ENCODE measurements around the gene UBXN6. TPM values are rescaled to one million over a fixed set of nuclear protein-coding genes. Genes with fewer than 3 reads are reported as not detected.
A peak's percentile ranks its signal among the peaks of the same experiment; 100 is the strongest.

UBXN6 gene
- total RNA-seq, 2 experiments from 2014 or later, result 36.2 to 44.6 TPM

DNA sequence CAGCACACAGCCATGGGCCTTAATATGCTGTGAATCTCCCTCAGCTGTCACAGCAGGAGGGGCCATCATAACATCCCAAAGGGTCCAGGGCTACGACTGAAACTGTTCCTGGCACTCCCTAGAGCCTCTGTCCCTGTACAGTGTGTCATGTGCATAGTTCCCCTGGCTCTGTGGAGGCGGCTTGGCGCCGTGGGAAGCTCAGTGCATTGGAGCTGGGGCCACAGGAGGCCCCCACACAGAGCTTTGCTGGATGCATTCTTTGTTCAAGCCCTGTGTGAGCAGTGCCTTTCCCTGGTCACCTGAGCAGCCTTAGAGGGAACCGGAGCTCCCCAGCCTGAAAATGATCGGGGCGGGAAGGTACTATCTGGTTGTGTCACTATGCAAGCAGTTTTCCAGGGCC, 21.4 kb downstream of the UBXN6 start:
- DNase-seq, result no peak
- ChIA-PET POLR2A (interaction anchor here (0.6 kb wide), 1 partner anchor 25 kb away, joined by 4 read pairs; no protein-coding TSS in a partner anchor), CTCF (no interaction called here)
- no peaks in the 10 kb centered on the region for H3K9me3 Mint-ChIP-seq
- no peaks in the 10 kb centered on the region for H3K4me1 Mint-ChIP-seq
- no peak overlapping the region for H3K27ac Mint-ChIP-seq
- H3K4me3 Mint-ChIP-seq, result no peak overlapping the region
- no peaks in the 10 kb centered on the region for H3K27me3 Mint-ChIP-seq
- peaks cover 23% of the 10 kb centered on the region for H3K36me3 Mint-ChIP-seq (ENCODE audit: low read depth)

DNA sequence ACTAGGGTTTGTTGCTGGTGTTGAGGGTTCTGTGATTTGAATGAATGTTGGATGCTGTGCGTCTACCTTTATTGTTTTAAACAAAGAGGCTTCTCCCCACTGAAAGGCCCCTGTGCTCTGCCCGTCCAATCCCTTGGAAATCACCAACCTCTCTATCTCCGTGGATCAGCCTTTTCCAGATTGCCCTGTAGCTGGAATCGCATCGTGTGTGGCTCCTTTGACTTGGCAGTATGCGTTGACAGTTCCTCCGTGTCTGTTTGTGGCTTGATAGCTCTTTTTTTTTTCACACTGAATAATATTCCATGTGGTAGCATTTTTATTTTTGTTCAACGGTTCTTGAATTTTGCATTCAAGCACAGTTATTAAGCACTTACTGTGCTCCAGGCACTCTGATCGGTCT, 23.2 kb downstream of the UBXN6 start:
- H3K4me3 Mint-ChIP-seq, result no peak overlapping the region
- H3K4me1 Mint-ChIP-seq, result no peaks in the 10 kb centered on the region
- peaks cover 32% of the 10 kb centered on the region for H3K36me3 Mint-ChIP-seq (ENCODE audit: low read depth)
- no peak overlapping the region for H3K27ac Mint-ChIP-seq
- ChIA-PET CTCF (interaction anchor here (0.6 kb wide), 1 partner anchor 24 kb away, joined by 4 read pairs; no protein-coding TSS in a partner anchor), POLR2A (no interaction called here)
- no peaks in the 10 kb centered on the region for H3K27me3 Mint-ChIP-seq
- no peak for DNase-seq
- H3K9me3 Mint-ChIP-seq, result no peaks in the 10 kb centered on the region

DNA sequence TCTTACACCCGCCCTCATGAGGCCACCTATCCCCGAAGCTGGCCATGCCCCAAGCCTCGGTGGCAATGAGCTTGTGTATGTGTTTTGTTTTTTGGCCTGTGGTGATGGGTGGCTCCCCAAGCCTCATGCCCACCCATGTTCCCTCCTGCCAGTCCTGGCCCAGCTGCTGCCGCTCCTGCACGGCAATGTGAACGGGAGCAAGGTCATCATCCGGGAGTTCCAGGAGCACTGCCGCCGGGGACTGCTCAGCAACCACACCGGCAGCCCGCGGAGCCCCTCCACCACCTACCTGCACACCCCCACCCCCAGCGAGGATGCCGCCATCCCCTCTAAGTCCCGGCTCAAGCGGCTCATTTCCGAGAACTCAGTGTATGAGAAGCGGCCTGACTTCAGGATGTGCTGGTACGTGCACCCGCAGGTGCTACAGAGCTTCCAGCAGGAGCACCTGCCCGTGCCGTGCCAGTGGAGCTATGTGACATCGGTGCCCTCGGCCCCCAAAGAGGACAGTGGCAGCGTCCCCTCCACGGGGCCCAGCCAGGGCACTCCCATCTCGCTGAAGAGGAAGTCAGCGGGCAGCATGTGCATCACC, 24.6 kb downstream of the UBXN6 start:
- H3K27me3 Mint-ChIP-seq, result no peaks in the 10 kb centered on the region
- no peak overlapping the region for H3K27ac Mint-ChIP-seq
- POLR2A ChIA-PET, result no interaction called here
- peaks cover 40% of the 10 kb centered on the region for H3K36me3 Mint-ChIP-seq (ENCODE audit: low read depth)
- CTCF ChIA-PET, result no interaction called here
- no peaks in the 10 kb centered on the region for H3K9me3 Mint-ChIP-seq
- no peaks in the 10 kb centered on the region for H3K4me1 Mint-ChIP-seq
- H3K4me3 Mint-ChIP-seq, result no peak overlapping the region
- DNase-seq, result no peak

DNA sequence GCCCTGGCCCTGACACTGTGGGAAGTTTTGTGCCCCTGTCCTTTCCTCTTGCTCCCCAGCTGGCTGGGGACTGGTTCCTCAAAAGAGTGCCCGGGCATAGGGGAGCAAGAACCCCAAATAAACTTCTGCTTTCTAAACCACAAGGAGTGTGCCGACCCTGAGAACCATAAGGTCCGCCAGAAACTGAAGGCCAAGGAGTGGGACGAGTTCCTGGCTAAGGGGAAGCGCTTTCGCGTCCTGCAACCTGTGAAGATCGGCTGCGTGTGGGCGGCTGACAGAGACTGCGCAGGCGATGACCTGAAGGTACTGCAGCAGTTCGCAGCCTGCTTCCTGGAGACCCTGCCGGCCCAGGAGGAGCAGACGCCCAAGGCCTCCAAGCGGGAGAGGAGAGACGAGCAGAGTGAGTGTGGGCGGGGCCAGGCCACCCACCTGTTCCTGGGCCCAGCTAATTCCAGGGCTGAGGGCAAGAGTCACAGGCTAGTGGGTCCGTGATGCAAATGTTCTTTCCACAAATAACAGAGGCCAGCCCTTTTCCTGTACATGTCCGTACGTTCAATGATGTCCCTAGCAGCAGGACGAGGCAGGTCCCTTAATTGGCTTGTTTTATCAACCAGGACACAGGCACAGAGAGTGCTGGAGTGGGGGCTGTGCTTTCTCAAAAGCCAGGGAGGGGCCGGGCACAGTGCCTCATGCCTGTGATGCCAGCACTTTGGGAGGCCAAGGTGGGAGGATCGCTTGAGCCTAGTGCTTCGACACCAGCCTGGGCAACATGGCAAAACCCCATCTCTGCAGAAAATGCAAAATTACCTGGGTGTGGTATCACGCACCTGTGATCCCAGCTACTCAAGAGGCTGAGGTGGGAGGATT, 25.6 kb downstream of the UBXN6 start:
- no peaks in the 10 kb centered on the region for H3K4me1 Mint-ChIP-seq
- H3K4me3 Mint-ChIP-seq, result no peak overlapping the region
- H3K9me3 Mint-ChIP-seq, result no peaks in the 10 kb centered on the region
- no peaks in the 10 kb centered on the region for H3K27me3 Mint-ChIP-seq
- DNase-seq, result no peak
- H3K27ac Mint-ChIP-seq, result no peak overlapping the region
- ChIA-PET POLR2A (no interaction called here), CTCF (no interaction called here)
- H3K36me3 Mint-ChIP-seq (ENCODE audit: low read depth), result peaks cover 40% of the 10 kb centered on the region

DNA sequence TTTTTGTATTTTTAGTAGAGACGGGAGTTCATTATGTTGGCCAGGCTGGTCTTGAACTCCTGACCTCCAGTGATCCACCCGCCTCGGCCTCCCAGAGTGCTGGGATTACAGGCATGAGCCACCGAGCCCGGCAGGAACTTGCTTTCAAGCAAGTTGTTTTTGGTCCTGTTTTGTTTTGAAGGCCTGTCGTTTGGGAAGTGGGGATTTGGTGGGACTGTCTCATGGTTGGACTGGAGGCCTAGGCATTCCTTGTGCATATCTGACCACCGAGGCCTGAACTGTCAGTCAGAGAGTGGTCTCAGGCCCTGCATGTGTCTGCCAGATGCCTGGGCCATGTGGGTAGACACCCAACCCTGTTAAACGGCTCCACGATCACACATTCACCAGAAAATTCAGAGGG, 26.3 kb downstream of the UBXN6 start:
- Mint-ChIP-seq H3K27me3 (no peaks in the 10 kb centered on the region), H3K36me3 (ENCODE audit: low read depth) (peaks cover 40% of the 10 kb centered on the region), H3K4me1 (no peaks in the 10 kb centered on the region), H3K27ac (no peak overlapping the region), H3K9me3 (no peaks in the 10 kb centered on the region), H3K4me3 (no peak overlapping the region)
- POLR2A ChIA-PET, result no interaction called here
- CTCF ChIA-PET, result no interaction called here
- no peak for DNase-seq

DNA sequence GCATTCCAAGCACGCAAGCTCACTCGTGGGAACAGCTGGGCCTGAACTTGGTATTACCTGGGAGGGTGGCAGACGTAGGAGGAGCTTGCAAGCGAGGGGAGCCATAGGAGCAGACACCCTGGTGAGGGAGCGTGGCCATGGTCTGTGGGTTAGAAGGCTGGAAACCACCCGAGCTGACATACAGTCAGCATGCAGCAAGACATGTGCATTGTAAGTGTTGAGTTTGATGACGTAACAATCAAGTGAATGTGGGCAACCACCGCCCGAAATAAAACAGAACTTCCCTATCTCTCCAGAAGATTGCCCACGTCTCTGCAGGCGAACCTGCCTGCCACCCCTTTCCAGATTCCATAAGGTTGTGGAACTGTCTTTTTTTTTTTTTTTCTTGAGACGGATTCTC, 26.8 kb downstream of the UBXN6 start:
- no peak overlapping the region for H3K27ac Mint-ChIP-seq
- POLR2A ChIA-PET, result no interaction called here
- no peak overlapping the region for H3K4me3 Mint-ChIP-seq
- no peaks in the 10 kb centered on the region for H3K9me3 Mint-ChIP-seq
- DNase-seq, result no peak
- CTCF ChIA-PET, result no interaction called here
- no peaks in the 10 kb centered on the region for H3K27me3 Mint-ChIP-seq
- peaks cover 44% of the 10 kb centered on the region for H3K36me3 Mint-ChIP-seq (ENCODE audit: low read depth)
- no peaks in the 10 kb centered on the region for H3K4me1 Mint-ChIP-seq

DNA sequence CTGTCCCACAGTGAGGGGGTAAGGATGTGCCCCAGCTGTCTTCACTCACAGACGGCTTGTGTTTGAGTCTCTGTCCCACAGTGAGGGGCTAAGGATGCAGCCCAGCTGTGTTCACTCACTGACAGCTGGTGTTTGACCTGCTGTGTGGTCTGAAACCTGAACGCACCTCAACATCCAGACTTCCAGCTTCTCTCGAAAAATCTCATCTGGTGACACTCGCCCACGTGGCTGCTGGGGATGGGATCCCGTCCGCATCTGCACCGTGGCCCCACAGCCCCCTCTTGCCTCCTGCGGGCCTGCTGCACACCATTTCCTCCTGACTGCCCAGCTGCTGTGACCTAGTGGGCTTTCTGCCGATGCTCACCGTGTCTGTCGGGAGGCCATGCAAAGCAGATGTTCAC, 27.8 kb downstream of the UBXN6 start:
- Mint-ChIP-seq H3K4me1 (no peaks in the 10 kb centered on the region), H3K9me3 (no peaks in the 10 kb centered on the region), H3K27ac (no peak overlapping the region), H3K27me3 (no peaks in the 10 kb centered on the region), H3K36me3 (ENCODE audit: low read depth) (peaks cover 47% of the 10 kb centered on the region), H3K4me3 (no peak overlapping the region)
- ChIA-PET CTCF (interaction anchor here (2.0 kb wide), 1 partner anchor 13 kb away, joined by 5 read pairs; no protein-coding TSS in a partner anchor), POLR2A (no interaction called here)
- DNase-seq, result no peak

DNA sequence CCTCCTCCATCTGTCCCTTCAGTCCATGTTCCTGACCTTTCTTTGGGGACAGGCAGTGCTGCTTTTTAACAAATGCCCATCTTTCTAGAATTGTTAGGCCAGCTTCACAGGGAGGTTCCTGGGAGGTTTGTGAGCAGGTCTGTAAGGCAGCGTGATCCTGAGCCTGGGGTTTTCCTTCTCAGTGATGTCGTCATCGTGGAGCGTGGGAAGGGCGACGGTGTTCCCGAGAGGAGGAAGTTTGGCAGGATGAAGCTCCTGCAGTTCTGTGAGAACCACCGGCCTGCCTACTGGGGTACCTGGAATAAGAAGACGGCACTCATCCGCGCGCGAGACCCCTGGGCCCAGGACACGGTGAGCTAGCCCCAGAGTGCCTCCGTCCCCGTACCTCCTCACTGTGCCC, 28.3 kb downstream of the UBXN6 start:
- Mint-ChIP-seq H3K9me3 (no peaks in the 10 kb centered on the region), H3K27me3 (no peaks in the 10 kb centered on the region), H3K36me3 (ENCODE audit: low read depth) (peaks cover 42% of the 10 kb centered on the region), H3K4me1 (no peaks in the 10 kb centered on the region), H3K4me3 (no peak overlapping the region), H3K27ac (no peak overlapping the region)
- DNase-seq, result no peak
- ChIA-PET POLR2A (no interaction called here), CTCF (interaction anchor here (1.0 to 2.0 kb wide), 2 partner anchors 12 to 15 kb away, joined by 3 to 5 read pairs; no protein-coding TSS in a partner anchor)

DNA sequence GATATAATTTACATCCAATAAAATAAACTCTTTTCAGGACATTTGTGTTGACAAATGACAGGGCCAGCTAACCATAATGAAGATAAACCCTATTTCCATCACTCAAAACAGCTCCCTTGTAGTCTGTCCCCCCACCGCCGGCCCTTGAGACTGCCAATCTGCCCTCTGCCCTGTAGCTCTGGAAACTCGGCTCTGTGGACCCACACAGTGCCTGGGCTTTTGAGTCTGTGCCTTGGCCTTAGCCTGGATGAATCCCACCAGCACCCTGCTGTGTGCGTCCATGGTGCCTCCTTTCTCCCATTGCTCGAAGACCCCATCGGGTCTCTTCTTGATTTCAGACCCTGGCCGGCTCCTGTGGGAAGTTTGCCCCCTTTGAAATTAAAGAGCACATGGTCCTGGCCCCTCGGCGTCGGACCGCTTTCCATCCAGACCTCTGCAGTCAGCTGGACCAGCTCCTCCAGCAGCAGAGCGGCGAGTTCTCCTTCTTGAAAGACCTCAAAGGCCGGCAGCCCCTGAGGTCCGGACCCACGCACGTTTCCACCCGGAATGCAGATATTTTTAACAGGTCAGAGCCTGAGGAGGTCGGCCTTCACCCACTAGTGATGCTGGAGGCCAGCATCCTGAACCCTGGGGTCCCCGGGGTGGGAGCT, 29.1 kb downstream of the UBXN6 start:
- DNase-seq, result no peak
- POLR2A ChIA-PET, result no interaction called here
- no peak overlapping the region for H3K27ac Mint-ChIP-seq
- peaks cover 46% of the 10 kb centered on the region for H3K36me3 Mint-ChIP-seq (ENCODE audit: low read depth)
- H3K4me1 Mint-ChIP-seq, result peaks cover 5% of the 10 kb centered on the region
- H3K27me3 Mint-ChIP-seq, result no peaks in the 10 kb centered on the region
- no peaks in the 10 kb centered on the region for H3K9me3 Mint-ChIP-seq
- CTCF ChIA-PET, result interaction anchor here (1.0 to 2.0 kb wide), 2 partner anchors 11 to 15 kb away, joined by 3 to 5 read pairs; no protein-coding TSS in a partner anchor
- no peak overlapping the region for H3K4me3 Mint-ChIP-seq

DNA sequence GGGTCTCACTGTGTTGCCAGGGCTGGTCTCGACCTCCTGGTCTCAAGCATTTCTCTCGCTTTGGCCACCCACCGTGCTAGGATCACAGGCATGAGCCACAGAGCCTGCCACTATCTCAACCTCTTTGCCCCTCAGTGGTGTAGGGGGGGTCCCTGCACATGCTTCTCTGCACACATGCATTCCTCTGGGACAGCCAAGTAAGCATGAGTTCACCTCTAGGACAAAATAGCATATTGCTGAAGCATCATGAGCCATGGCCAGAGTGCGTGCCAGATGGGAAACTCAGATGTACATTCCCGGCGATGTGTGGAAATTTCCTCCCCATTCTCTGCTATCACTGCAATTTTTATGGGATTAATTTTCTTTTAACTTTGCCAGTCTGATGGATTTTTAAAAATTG, 32.1 kb downstream of the UBXN6 start:
- peaks cover 11% of the 10 kb centered on the region for H3K4me1 Mint-ChIP-seq
- H3K9me3 Mint-ChIP-seq, result no peaks in the 10 kb centered on the region
- no peaks in the 10 kb centered on the region for H3K27me3 Mint-ChIP-seq
- CTCF ChIA-PET, result no interaction called here
- DNase-seq, result no peak
- POLR2A ChIA-PET, result no interaction called here
- peak overlapping the region; percentile 14 for H3K27ac Mint-ChIP-seq
- no peak overlapping the region for H3K4me3 Mint-ChIP-seq
- H3K36me3 Mint-ChIP-seq (ENCODE audit: low read depth), result peaks cover 45% of the 10 kb centered on the region

DNA sequence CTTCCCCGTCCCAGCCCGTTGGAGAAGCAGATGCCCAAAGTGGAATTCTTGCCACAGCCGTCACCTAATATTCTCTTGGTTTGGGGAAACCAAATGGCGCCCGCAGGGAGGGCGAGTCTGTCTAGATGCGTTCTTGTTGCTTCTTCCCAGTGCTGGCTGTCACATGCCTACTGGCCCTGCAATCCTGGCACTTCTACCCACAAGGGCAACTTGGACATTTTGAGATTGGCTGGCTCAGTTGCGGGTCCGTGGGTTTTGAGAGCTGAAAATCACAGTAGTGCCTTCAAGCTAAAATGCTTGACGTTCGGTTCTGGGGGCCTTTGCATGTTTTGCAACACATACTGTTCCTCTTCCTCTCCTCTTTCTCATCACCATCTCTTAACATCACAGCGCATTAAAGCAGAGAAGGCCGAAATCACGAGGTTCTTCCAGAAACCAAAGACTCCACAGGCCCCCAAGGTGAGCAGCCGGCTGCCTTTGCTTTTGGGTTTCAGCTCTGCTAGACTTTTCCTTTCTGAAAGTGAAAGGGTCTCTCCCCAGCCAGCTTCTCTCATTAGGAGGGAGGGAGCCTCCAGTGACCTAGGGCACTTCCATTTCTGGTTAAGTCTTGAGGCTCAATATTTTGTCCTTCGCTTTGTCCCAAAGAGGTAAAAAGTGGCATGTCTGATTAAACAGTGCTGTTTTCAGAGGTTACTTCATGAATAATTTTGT, 34.0 kb downstream of the UBXN6 start:
- ChIA-PET POLR2A (no interaction called here), CTCF (no interaction called here)
- Mint-ChIP-seq H3K27ac (peak overlapping the region; percentile 17), H3K4me3 (no peak overlapping the region), H3K4me1 (peaks cover 11% of the 10 kb centered on the region), H3K36me3 (ENCODE audit: low read depth) (peaks cover 34% of the 10 kb centered on the region), H3K9me3 (no peaks in the 10 kb centered on the region), H3K27me3 (no peaks in the 10 kb centered on the region)
- no peak for DNase-seq

DNA sequence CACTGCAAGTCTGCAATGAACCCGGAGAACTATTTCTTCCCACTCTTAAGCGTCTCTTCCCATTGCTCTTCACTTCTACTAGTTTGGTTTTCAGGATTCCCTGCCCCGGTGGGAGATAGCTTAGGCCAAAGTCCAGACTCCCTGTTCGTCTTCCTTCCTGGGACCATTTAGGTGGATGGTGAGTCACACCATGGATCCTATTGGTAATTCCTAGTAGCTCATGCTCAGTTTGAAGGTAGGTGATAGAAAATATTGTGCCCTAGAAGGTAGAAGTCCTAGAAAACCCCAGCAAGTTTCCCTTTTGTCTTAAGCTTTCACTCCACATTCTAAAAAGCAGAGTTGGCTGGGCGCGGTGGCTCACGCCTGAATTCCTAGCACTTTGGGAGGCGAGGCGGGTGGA, 41.3 kb downstream of the UBXN6 start:
- POLR2A ChIA-PET, result no interaction called here
- no peak overlapping the region for H3K4me3 Mint-ChIP-seq
- no peaks in the 10 kb centered on the region for H3K27me3 Mint-ChIP-seq
- no peaks in the 10 kb centered on the region for H3K4me1 Mint-ChIP-seq
- DNase-seq, result no peak
- CTCF ChIA-PET, result interaction anchor here (1.7 to 9.5 kb wide), 2 partner anchors 13 to 15 kb away, joined by 5 to 52 read pairs; partner anchors contain the start of genes CHAF1A and SH3GL1
- H3K9me3 Mint-ChIP-seq, result no peaks in the 10 kb centered on the region
- H3K27ac Mint-ChIP-seq, result peak overlapping the region; percentile 32
- H3K36me3 Mint-ChIP-seq (ENCODE audit: low read depth), result peaks cover 31% of the 10 kb centered on the region

All from activated CD4-positive, alpha-beta T cell treated with anti-CD3 and anti-CD28 coated beads, Interleukin-2, amount 10 ng/mL, durations not matched to agents 7 days and 5 days (primary cell).